ENCODE data around the gene NANS. TPM values are rescaled to one million over a fixed set of nuclear protein-coding genes. Genes with fewer than 3 reads are reported as not detected.

Gene NANS
- total RNA-seq, 2 donors from 2014 or later = 31.4 to 45.2 TPM

DNA sequence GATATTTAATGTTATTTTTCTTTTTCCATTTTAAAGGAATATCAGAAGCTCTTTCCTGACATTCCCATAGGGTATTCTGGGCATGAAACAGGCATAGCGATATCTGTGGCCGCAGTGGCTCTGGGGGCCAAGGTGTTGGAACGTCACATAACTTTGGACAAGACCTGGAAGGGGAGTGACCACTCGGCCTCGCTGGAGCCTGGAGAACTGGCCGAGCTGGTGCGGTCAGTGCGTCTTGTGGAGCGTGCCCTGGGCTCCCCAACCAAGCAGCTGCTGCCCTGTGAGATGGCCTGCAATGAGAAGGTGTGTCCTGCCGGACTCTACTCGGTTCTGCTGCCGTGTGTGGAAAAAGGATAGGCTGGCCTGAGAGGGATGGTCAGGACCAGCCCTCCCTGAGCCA, 24.2 kb downstream of the NANS start:
- peaks cover 0 to 27% of the 10 kb centered on the region in 2 donors for H3K36me3 ChIP-seq (replicated peaks in 1 of 2; ENCODE audit: insufficient read depth in 1 of 2, low read depth in 2 of 2)
- ATAC-seq = no peak
- no peak for DNase-seq
- H3K4me1 ChIP-seq = no peaks in the 10 kb centered on the region
- no peak overlapping the region for H3K4me3 ChIP-seq
- TF ChIP-seq CTCF (IDR thresholded peaks at IDR 0.05) = no peak
- no peak for TF ChIP-seq POLR2A (IDR thresholded peaks at IDR 0.05)
- intact Hi-C loops (cut with DNase I) = no loop called here
- H3K27ac ChIP-seq = no peak overlapping the region
- WGBS, 2 donors = 93 to 97% methylated on average over 8 to 12 of the region's 12 CpGs
- H3K9me3 ChIP-seq = no peaks in the 10 kb centered on the region
- no peaks in the 10 kb centered on the region for H3K27me3 ChIP-seq

GRCh38 chr9:98081477-98082219, 25.1 kb downstream of the NANS start:
- intact Hi-C loops (cut with DNase I) = no loop called here
- Histone ChIP-seq H3K9me3 (no peaks in the 10 kb centered on the region), H3K27ac (no peak overlapping the region), H3K4me1 (no peaks in the 10 kb centered on the region), H3K4me3 (no peak overlapping the region), H3K27me3 (no peaks in the 10 kb centered on the region), H3K36me3 (replicated peaks in 1 of 2; ENCODE audit: insufficient read depth in 1 of 2, low read depth in 2 of 2) (peaks cover 0 to 27% of the 10 kb centered on the region in 2 donors)
- ATAC-seq = no peak
- 62 to 68% methylated on average over 5 to 6 of the region's 6 CpGs for WGBS, 2 donors
- no peak for TF ChIP-seq CTCF (IDR thresholded peaks at IDR 0.05)
- no peak for TF ChIP-seq POLR2A (IDR thresholded peaks at IDR 0.05)
- peak in 1 of 4 donors; percentile 30 for DNase-seq

DNA sequence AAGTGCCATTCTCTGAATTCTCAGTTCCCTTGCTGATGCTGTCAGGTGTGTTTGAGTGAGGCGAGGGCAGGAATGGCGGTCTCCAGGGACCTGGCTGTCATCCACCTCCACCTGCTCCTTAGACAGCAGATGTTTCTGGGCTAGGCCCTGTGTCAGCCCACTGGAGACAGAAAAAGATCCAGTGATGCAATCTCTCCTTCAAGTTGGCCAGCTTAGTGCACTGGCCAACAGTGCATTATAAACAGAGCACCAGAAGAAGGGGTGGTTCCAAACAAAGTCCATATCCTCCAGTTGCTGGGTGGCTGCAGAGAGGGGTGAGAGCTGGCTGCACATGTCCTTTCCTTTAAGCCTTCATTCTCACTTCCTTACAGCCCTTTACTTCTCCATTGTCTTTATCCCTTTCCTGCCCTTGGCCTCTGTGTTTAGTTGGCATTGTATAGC, 26.5 kb downstream of the NANS start:
- Histone ChIP-seq H3K4me3 (no peak overlapping the region), H3K36me3 (replicated peaks in 1 of 2; ENCODE audit: insufficient read depth in 1 of 2, low read depth in 2 of 2) (peaks cover 0 to 27% of the 10 kb centered on the region in 2 donors), H3K9me3 (no peaks in the 10 kb centered on the region), H3K4me1 (peaks cover 5% of the 10 kb centered on the region), H3K27me3 (no peaks in the 10 kb centered on the region), H3K27ac (no peak overlapping the region)
- 95 to 96% methylated on average over 2 of the region's 2 CpGs for WGBS, 2 donors
- DNase-seq (no peak), ATAC-seq (no peak)
- intact Hi-C loops (cut with DNase I) = no loop called here
- TF ChIP-seq POLR2A (IDR thresholded peaks at IDR 0.05) (no peak), CTCF (IDR thresholded peaks at IDR 0.05) (no peak)

DNA sequence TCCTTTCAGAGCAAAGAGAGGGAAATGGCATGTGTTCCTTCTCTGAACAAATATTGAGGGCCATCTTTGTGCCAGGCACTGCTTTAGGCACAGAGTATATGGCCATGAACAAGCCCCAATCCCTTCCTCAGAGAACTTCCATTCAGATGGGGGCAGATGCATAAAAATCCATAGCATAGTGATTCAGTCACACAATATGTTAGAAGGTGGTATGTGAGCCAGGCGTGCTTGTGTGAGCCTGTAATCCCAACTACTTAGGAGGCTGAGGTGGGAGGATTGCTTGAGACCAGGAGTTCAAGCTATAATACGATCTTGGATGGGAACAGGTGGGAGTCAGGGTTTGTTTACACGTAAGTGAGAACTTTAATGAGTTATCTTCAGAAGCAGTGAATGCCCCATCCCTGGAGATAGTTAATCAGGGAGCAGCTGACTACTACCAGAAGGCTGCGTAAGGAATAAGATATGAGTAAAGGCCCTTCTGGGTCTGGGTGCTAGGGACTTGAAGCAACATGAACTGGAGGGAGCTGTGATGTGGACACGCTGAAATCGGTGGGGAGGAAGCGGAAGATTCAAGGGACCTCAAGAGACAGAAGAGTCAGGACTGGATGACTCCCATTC, 27.1 kb downstream of the NANS start:
- TF ChIP-seq POLR2A (IDR thresholded peaks at IDR 0.05) = no peak
- no peak for TF ChIP-seq CTCF (IDR thresholded peaks at IDR 0.05)
- H3K27me3 ChIP-seq = no peaks in the 10 kb centered on the region
- H3K4me1 ChIP-seq = peaks cover 5% of the 10 kb centered on the region
- 94 to 95% methylated on average over 7 of the region's 7 CpGs for WGBS, 2 donors
- no peak for ATAC-seq
- no peak overlapping the region for H3K4me3 ChIP-seq
- H3K27ac ChIP-seq = no peak overlapping the region
- intact Hi-C loops (cut with DNase I) = no loop called here
- peaks cover 0 to 27% of the 10 kb centered on the region in 2 donors for H3K36me3 ChIP-seq (replicated peaks in 1 of 2; ENCODE audit: insufficient read depth in 1 of 2, low read depth in 2 of 2)
- H3K9me3 ChIP-seq = no peaks in the 10 kb centered on the region
- DNase-seq = no peak

Measured in body of pancreas (tissue), 4 donors.